GM12865 (cell line): ENCODE measurements around the gene SCAMP2.

ENCODE experiments used
- DNase-seq: peaks from one replicate; pipeline ENCODE4 v3.0.0; 2010; ENCODE audit warnings: low read depth
- H3K4me3 ChIP-seq: 2 replicates; pipeline ENCODE4 v1.5.1; 2011; ENCODE audit warnings: mild to moderate bottlenecking, low read depth, low read length, control low read depth
- CTCF ChIP-seq: IDR thresholded peaks from 2 replicates; pipeline ENCODE4 v1.5.1; 2011; ENCODE audit warnings: low read length, control low read depth, low read depth, inconsistent platforms; ENCODE audit not compliant: insufficient read depth; ENCODE audit errors: missing control alignments

The SCAMP2 gene

DNA sequence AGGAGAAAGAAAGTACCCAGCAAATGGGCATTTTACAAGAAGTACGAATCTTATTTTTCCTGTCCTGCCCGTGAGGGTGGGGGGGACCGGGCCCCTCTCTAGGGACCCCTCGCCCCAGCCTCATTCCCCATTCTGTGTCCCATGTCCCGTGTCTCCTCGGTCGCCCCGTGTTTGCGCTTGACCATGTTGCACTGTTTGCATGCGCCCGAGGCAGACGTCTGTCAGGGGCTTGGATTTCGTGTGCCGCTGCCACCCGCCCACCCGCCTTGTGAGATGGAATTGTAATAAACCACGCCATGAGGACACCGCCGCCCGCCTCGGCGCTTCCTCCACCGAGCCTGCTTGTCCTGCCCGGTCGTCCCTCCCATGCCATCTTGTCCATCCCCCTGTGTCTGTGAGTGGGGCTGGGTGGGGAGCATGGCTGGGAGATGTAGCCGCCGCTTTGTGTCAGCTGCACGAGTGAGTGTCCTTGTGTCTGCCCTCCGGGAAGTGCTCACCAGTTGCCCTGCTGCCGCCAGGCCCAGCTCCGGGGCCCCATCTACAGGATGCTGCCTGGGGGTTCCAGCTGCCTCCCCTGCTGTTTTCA, 70.2 kb downstream of the SCAMP2 start:
- no peak for TF ChIP-seq CTCF
- DNase-seq = no peak
- no peak overlapping the region for H3K4me3 ChIP-seq

DNA sequence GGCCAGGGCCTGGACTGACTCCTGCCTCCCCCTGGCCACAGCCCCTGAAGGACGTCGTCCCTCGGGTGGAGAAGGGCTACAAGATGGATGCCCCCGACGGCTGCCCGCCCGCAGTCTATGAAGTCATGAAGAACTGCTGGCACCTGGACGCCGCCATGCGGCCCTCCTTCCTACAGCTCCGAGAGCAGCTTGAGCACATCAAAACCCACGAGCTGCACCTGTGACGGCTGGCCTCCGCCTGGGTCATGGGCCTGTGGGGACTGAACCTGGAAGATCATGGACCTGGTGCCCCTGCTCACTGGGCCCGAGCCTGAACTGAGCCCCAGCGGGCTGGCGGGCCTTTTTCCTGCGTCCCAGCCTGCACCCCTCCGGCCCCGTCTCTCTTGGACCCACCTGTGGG, 70.9 kb downstream of the SCAMP2 start:
- no peak for DNase-seq
- H3K4me3 ChIP-seq = no peak overlapping the region
- TF ChIP-seq CTCF = no peak

GRCh38 chr15:74801311-74801997, 71.7 kb downstream of the SCAMP2 start:
- no peak for TF ChIP-seq CTCF
- DNase-seq = no peak
- H3K4me3 ChIP-seq = no peak overlapping the region

DNA sequence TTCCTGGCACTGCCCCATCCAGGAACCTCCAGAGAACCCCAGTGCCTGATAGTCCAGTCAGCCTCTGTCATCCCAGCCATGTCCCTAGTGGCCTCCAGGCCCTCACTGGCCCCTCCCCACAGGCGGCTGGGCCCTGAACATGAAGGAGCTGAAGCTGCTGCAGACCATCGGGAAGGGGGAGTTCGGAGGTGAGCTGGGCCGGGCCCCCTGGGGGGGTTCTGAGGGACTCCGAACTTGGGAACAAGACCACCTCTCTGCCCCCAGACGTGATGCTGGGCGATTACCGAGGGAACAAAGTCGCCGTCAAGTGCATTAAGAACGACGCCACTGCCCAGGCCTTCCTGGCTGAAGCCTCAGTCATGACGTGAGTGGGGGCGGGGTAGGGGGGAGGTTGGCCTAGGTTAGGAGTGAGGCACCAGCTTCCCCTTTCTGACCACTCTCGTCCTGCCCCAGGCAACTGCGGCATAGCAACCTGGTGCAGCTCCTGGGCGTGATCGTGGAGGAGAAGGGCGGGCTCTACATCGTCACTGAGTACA, 72.5 kb downstream of the SCAMP2 start:
- no peak for DNase-seq
- no peak for TF ChIP-seq CTCF
- H3K4me3 ChIP-seq = no peak overlapping the region

DNA sequence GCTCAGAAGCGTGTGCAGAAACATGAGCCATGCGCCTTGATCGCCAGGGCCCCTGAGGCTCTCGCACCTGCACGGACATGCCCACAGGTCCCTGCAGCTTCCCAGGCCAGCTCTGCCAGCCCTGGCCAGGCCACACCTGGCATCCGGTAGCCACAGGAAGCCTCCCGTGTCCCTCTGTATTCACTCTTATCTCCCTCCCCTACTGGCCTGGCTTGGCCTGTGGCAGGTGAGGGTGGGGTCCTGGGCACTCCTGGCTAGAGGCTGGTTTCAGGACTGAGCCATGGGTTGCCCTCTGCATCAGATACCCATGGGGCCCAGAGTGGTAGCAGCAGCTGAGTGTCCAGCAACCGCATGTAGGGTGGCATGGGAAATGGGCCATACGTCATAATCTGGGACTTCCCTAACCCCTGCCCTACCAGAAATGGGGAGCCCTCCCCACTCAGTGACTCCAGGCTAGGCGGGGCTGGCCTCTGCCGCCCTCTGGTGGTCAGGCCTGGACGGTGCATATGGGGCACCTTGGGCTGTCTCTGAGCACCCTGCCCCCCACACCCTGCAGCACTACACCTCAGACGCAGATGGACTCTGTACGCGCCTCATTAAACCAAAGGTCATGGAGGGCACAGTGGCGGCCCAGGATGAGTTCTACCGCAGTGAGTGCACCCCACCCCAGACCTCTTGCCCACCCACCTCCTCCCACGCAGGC, 73.2 kb downstream of the SCAMP2 start:
- DNase-seq = peak; percentile 90
- no peak overlapping the region for H3K4me3 ChIP-seq
- TF ChIP-seq CTCF = peak; percentile 99

DNA sequence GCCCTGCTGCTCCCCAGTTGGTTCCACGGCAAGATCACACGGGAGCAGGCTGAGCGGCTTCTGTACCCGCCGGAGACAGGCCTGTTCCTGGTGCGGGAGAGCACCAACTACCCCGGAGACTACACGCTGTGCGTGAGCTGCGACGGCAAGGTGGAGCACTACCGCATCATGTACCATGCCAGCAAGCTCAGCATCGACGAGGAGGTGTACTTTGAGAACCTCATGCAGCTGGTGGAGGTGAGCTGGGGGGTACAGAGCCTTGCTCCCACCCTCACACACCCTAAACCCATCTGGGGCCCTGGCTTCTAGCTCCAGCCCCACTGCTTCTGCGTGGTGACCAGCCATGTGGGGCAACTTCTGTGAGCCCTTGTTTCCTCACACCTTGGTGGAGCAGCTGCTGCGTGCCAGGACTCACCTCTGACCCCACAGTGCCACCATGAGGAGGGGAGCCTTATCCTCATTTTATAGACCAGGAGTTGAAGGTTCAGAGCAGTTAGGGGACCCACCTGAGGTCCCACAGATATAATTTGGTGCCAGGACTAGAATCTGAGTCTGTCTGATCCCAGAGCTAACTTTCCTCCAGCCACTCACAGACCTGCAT, 73.8 kb downstream of the SCAMP2 start:
- no peak overlapping the region for H3K4me3 ChIP-seq
- DNase-seq = peak; percentile 52
- no peak for TF ChIP-seq CTCF
